GM21390 (cell line): ENCODE data around the gene TIAM1.

ENCODE experiments used
- ATAC-seq: cut with Tn5 transposase; IDR thresholded peaks from one replicate; pipeline ENCODE4 v1.9.1; 2021; ENCODE audit not compliant: unreplicated experiment

Gene TIAM1

GRCh38 chr21:31343680-31344480, at the start of gene TIAM1:
TSS of gene TIAM1 (minus strand) at chr21:31344261. CDS start at chr21:31266972, 77,289 bp downstream.
- no peak for ATAC-seq

- ATAC-seq: no peak
These were observed 43.6 kb upstream of the TIAM1 start for GRCh38 chr21:31387560-31388186.

GRCh38 chr21:31386006-31386405, 41.9 kb upstream of the TIAM1 start:
- no peak for ATAC-seq

GRCh38 chr21:31383770-31384169, 39.7 kb upstream of the TIAM1 start:
- no peak for ATAC-seq

- ATAC-seq: no peak
These were observed 38.0 kb upstream of the TIAM1 start for GRCh38 chr21:31382060-31382459.

GRCh38 chr21:31376301-31376700, 32.2 kb upstream of the TIAM1 start:
- ATAC-seq: no peak

GRCh38 chr21:31374395-31374794, 30.3 kb upstream of the TIAM1 start:
- ATAC-seq: no peak

GRCh38 chr21:31372471-31372765, 28.4 kb upstream of the TIAM1 start:
- ATAC-seq: no peak

- ATAC-seq: no peak
These were observed 27.8 kb upstream of the TIAM1 start for GRCh38 chr21:31371715-31372470.

GRCh38 chr21:31370893-31371544, 27.0 kb upstream of the TIAM1 start:
- ATAC-seq: no peak

GRCh38 chr21:31370281-31370892, 26.3 kb upstream of the TIAM1 start:
- ATAC-seq: no peak

GRCh38 chr21:31368361-31368760, 24.3 kb upstream of the TIAM1 start:
- no peak for ATAC-seq

- no peak for ATAC-seq
These were observed 23.7 kb upstream of the TIAM1 start for GRCh38 chr21:31367801-31368200.

- no peak for ATAC-seq
These were observed 22.8 kb upstream of the TIAM1 start for GRCh38 chr21:31366825-31367224.

- ATAC-seq: no peak
These were observed 20.3 kb upstream of the TIAM1 start for GRCh38 chr21:31364253-31364945.

- ATAC-seq: no peak
These were observed 19.7 kb upstream of the TIAM1 start for GRCh38 chr21:31363720-31364119.

GRCh38 chr21:31360717-31361116, 16.7 kb upstream of the TIAM1 start:
- no peak for ATAC-seq

GRCh38 chr21:31358158-31358557, 14.1 kb upstream of the TIAM1 start:
- ATAC-seq: no peak

GRCh38 chr21:31356440-31356839, 12.4 kb upstream of the TIAM1 start:
- ATAC-seq: no peak

GRCh38 chr21:31354604-31355443, 10.8 kb upstream of the TIAM1 start:
- no peak for ATAC-seq
